NCI-H2029 (cell line): ENCODE measurements around the gene CEP295NL.
A peak's percentile ranks its signal among the peaks of the same experiment; 100 is the strongest.
"Not testable (repeated sequence)": the region's sequence is repeated elsewhere in the genome, so short reads cannot be mapped to it uniquely, and the experiment has no call there.

Experiments used
- DNase-seq: peaks from one replicate; lab custom pipeline; 2025; lab: John Stamatoyannopoulos, UW

CEP295NL gene

GRCh38 chr17:78929908-78930775 lies 27.1 kb upstream of the CEP295NL start:
- peak; percentile 14 for DNase-seq

DNA sequence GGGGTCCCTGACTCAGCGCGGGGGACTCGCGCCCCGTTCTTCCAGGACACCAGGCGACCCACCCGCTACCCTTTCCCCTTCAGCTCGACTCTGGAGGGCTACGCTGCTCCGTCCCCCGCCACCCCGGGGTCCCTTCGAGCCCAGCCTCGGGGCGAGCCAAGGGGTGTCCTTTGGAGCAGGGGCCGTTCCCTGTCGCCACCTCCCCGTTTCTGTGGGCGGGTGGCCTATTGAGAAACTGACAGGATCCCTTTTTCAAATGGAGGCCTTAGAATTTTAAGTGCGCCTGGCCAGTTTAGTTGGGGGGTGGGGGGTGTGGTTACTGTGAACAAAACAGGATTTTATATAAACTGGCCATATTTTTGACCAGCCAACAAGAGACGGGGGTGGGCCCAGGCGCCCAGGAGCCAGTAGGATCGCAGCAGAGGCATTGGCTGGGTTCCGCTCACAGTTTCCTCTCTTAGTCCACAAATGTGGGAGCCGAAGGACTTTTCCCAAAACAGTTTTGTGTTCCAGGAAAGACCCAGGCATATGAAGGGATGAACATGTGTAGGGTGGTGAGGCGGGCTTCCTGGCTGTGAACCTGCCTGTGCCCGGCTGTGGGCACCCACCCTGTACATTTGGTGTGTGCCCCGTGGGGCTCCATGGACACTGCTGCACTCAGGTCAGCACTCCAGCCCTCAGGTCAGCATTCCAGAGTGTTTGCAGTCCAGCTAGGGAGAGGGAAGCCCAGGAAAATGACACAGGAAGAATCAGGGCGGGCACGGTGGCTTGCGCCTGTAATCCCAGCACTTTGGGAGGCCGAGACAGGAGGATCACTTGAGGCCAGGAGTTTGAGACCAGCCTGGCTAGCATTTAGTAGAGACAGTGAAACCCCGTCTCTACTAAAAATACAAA lies 22.9 kb upstream of the CEP295NL start:
- DNase-seq = no peak

DNA sequence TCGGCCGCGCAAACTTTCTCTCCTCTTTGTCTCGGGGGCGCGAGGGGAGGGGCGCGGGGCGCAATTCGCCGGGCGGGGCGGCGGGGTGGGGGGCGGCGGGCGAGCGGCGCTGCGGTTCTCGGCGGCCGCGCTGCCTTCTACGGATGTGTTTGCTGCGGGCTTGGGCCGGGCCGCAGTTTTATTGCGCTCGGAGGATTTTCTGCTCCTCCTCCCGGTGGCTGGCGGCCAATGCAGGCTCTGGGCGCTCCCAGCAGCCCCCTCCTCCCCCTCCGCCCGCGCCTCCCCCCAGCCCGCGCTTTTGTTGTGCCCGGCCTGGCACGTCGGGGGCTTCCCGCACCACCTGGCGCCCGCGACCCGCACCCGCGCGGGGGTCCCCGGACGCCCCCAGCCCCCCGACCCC lies 22.2 kb upstream of the CEP295NL start, which contains the start of gene TIMP2:
Gene TIMP2, minus strand, starts transcription at position 154 of the 400 bp plus-strand sequence. CDS start 299 bp downstream, outside the sequence.
- DNase-seq = peak; percentile 50

DNA sequence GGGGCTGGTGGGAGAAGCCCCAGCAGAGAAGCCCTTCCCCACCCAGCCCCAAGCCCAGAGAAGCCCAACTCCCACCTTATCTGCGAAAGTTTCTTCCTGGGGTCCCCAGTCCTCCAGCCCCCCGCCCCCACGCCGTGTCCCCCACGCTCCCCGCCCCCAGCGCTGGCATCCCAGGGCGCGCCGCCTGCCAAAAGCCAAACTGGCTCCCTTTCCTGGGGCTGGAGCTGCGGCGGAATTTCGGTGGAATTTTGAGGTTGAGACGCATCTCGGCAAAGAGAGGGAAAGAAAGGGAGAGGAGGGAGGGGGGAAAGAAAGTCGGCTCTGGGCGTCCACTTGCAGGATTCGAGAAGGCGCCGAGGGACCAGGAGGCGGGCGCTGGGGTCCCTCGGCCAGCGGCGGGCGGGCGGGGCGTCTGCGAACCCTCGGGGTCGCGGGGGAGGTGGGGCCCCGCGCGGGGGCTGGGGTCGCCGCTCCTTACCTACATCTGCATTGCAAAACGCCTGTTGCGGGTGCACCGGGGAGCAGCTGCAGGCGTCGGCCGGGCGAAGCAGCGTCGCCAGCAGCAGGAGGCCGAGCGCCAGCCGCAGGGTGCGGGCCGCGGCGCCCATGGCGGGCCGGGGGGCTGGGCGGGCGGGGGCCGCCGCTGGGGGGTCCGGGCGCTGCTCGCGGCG lies 21.6 kb upstream of the CEP295NL start:
- DNase-seq = no peak

- DNase-seq = peak; percentile 55
Measured at GRCh38 chr17:78923660-78924453, 20.9 kb upstream of the CEP295NL start.

DNA sequence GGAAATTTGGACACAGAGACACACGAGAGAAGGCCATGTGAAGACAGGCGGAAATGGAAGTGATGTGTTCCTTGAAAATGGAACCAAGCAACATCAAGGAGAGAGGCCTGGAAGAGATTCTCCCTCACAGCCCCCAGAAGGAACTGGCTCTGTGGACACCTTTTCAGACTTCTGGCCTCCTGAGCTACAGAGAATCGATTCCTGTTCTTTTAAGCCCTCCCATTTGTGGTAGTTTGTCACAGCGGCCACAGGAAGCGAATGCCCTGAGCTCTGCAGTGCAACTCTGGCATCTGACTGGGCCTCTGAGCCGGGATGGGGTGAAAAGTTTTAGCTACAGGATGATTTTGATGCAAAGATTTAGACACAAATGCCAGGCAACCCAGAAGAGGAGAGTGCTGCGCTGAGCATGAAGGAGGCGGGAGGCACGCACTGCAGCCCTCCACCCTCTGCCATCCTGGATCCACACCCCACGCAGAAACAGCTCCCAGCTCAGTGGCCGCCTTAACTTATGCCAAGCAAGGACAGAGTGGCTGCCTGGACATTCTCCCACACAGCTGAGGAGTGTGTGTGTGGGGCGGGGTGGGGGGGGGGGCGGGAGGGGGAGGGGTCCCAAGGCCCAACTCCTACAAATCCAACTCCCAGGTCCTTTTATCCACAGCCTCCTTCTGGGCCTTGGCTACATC lies 20.0 kb upstream of the CEP295NL start:
- no peak for DNase-seq

DNA sequence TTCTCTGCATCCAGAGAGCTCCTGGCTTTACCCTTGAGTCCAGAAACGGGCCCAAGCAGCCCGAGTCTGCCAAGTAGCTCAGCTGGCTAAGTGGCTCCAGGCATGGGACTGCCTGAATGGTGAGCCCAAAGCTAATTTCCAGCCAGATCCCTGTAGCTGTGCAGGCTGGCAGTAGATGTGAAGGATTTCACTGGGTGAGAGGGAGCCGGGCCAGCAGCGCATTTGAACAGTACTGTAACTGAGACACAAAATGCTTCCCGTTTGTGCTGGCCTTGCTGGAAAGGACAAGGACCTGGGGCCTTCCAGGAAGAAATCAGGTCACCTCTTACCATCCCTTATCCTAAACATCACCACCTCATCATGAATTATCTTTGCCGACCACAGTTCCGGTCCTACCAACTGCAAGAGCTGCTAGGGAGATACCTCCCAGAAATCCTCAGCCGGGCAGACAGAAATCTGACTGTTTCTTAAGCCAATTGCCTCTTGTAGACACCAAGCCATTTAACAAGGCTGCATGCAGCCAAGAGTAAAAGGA lies 18.5 kb upstream of the CEP295NL start:
- DNase-seq = no peak

- DNase-seq = no peak
Measured at GRCh38 chr17:78920528-78920927, 17.5 kb upstream of the CEP295NL start.

- no peak for DNase-seq
Measured at GRCh38 chr17:78919861-78920450, 17.0 kb upstream of the CEP295NL start.

GRCh38 chr17:78918979-78919378 lies 16.0 kb upstream of the CEP295NL start:
- no peak for DNase-seq

DNA sequence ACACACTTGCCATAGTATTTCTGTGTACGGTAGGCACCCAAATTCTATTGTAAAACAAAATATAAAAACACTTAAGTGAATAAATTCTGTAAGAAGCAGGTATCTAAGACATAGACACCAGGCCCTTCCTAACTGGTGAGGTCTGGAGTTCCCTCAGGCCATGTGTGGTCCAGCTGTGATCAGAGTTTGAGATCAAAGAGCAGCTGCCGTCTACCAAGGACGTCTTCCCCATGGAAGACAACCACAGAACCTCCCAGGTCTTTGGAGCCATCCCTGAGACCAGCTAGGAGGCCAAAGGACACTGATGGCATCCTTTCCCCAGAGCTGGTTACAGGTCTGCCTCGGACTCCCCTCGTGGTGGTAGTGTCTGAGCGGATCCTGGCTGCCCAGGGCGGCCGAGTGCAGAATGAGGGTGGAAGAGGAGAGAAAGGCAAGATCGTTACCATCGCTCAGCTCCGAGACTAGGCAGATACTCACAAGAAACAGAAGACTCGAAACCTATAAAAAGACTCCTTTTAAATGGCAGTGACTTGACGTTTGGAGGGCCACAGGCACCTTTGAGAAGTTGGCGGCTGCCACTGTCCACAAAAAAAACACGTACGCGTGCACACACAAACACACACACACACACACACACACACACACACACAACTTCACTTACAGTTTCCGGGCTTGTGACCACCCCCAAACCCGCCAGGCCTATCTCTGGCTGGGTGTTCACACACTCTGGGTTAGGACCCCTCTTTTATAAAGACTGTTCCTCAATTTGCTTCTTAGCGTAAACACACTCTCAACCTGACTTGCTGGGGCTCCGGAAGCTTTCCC lies 14.7 kb upstream of the CEP295NL start:
- no peak for DNase-seq

GRCh38 chr17:78915872-78916632 lies 13.1 kb upstream of the CEP295NL start:
- no peak for DNase-seq

- no peak for DNase-seq
Measured at GRCh38 chr17:78913115-78913514, 10.1 kb upstream of the CEP295NL start.

- DNase-seq = no peak
Measured at GRCh38 chr17:78912082-78912481, 9.1 kb upstream of the CEP295NL start.

- not testable (repeated sequence) for DNase-seq
Measured at GRCh38 chr17:78911543-78911942, 8.5 kb upstream of the CEP295NL start.

DNA sequence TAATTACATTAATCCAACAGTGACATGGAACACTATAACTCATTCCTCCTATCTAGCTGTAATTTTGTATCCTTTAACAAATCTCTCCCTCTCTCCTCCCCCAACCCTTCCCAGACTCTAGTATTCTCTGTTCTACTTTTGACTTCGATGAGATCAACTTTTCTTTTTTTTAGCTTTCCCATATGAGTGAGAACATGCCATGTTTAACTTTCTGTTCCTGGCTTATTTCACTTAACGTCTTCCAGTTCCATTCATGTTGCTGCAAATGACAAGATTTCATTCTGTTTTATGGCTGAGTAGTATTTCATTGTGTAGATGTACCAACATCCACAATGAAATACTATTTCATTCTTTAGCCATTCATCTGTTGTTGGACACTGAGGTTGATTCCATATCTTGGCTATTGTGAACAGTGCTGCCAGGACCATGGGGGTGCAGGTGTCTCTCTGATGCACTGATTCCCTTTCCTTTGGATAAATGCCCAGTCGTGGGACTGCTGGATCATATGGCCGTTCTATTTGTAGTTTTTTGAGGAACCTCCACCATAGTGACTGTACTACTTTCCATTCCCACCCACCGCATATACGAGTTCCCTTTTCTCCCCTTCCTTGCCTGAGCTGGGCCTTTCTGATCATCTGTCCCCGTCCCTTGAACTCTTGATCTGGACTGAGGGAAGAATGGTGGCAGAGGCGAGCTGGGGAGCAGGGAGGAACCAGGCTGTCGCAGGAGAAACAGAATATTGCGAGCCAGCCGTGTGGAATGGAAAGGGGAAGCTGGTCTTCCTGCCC lies 7.7 kb upstream of the CEP295NL start:
- DNase-seq = no peak

GRCh38 chr17:78908426-78908825 lies 5.4 kb upstream of the CEP295NL start:
- DNase-seq = peak; percentile 43

GRCh38 chr17:78905541-78905940 lies 2.5 kb upstream of the CEP295NL start:
- DNase-seq = peak; percentile 27
